COLO668 (cell line): Measurements from ENCODE around the gene PDE4D.
A peak's percentile ranks its signal among the peaks of the same experiment; 100 is the strongest.
"Not testable (repeated sequence)": the region's sequence is repeated elsewhere in the genome, so short reads cannot be mapped to it uniquely, and the experiment has no call there.

ENCODE experiments used
- DNase-seq: peaks from one replicate; lab custom pipeline; 2025; ENCODE audit not compliant: unreplicated experiment; lab: John Stamatoyannopoulos, UW

PDE4D gene

GRCh38 chr5:59062986-59063683 lies 830.4 kb downstream of the PDE4D start:
- no peak for DNase-seq

DNA sequence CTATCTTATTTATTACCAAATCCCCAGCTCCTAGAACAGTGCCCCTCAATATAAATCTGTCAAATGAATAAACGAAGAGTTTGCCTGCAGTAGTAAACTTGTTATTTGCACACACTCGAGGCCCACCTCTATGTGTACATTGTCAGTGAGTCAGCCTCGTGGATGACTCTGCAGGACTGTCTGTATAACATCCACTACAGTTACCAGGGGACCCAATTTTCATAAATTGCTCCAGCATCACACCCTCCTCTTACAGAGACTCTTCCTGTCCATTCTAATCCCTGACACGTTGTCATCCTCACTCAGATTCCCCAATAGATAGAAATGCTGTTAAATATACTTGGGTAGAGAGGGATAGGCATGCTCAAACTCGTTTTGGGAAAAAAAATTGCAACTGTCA lies 832.1 kb downstream of the PDE4D start:
- DNase-seq: peak; percentile 55

- DNase-seq: no peak
These were observed 834.4 kb downstream of the PDE4D start for GRCh38 chr5:59058969-59059687.

- DNase-seq: no peak
These were observed 835.3 kb downstream of the PDE4D start for GRCh38 chr5:59058237-59058636.

DNA sequence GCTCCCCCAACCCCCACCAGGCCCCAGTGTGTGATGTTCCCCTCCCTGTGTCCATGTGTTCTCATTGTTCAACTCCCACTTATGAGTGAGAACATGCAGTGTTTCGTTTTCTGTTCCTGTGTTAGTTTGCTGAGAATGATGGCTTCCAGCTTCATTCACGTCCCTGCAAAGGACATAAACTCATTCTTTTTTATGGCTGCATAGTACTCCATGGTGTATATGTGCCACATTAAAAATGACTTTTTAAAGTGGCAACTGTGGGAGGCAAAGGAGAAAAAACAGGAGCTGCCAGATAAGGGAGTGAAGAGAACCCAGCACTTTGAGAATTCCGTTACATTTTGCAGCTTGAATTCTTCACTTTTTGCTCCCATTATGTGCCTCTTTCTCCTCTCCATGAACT lies 836.9 kb downstream of the PDE4D start:
- DNase-seq: not testable (repeated sequence)

- no peak for DNase-seq
These were observed 837.6 kb downstream of the PDE4D start for GRCh38 chr5:59055745-59056448.

- no peak for DNase-seq
These were observed 838.5 kb downstream of the PDE4D start for GRCh38 chr5:59054963-59055528.

- DNase-seq: no peak
These were observed 841.6 kb downstream of the PDE4D start for GRCh38 chr5:59051951-59052350.

GRCh38 chr5:59049095-59049494 lies 844.4 kb downstream of the PDE4D start:
- no peak for DNase-seq

- no peak for DNase-seq
These were observed 851.1 kb downstream of the PDE4D start for GRCh38 chr5:59042201-59043055.

DNA sequence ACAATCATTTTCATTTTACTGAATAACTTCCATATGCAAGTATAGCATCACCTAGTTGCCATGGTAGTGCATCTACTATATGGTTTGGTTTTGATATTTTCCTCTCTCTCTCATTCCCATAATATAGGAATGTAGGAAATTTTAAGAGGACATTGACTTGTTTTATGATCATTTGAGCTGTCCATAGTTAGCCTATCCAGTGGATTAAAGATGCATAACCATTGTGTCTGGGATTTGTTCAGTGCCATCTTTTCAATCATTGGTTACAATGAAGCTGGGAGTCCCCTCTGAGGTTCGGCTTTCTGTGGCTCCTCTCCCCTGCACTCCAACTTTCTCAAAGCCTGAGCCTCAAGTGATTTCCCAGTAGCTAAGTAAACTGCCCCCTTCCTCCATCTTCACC lies 852.2 kb downstream of the PDE4D start:
- DNase-seq: no peak

GRCh38 chr5:59040804-59041201 lies 852.7 kb downstream of the PDE4D start:
- DNase-seq: no peak

GRCh38 chr5:59040024-59040803 lies 853.3 kb downstream of the PDE4D start:
- DNase-seq: no peak

GRCh38 chr5:59039296-59040023 lies 854.1 kb downstream of the PDE4D start:
- DNase-seq: peak; percentile 79

GRCh38 chr5:59038798-59039295 lies 854.7 kb downstream of the PDE4D start:
- DNase-seq: peak; percentile 44

DNA sequence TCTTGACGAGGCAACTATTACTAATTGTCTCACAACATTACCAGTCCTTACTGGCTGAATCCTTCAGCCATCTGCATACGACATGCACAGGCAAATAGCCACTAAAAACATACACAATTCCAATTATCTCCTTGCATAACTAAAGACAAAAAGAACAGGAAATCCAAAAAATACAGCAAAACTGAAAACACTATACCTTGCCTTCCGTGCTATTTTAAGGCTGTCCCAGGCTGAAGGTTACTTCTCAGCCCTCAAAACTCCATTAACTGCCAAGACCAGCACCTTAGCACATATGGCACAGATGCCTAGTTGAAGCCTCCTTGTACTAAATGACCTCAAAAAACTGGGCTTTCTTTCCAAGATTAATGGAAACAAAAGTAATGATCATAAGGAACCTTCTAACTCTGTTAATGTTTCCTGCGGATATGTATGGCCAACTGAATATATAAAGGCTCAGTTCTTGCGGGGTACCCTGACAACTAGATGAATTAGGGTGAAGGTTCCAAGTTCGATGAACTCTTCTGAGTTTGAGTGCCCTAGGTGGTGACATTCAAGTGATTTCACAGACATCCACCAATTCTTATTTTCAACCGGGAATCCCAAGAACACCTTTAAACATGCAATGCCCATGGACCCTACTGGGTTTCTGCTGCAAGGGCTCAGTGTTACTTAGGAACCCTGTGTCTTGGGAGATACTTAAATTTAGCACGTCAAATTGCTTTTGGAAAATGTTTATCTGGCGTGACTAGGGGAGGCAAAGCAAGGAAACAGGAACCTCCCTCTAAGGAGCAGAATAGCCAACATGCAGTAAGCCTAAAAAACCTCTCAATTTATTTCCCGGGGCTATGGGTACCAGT lies 855.4 kb downstream of the PDE4D start:
- no peak for DNase-seq

- no peak for DNase-seq
These were observed 856.1 kb downstream of the PDE4D start for GRCh38 chr5:59037453-59037852.

GRCh38 chr5:59037041-59037440 lies 856.5 kb downstream of the PDE4D start:
- DNase-seq: no peak
